Activated gamma-delta T cell treated with anti-CD3 and anti-CD28 coated beads, Interleukin-2, amount 50 U/mL, for 16 hours (primary cell): Measurements from ENCODE around the gene AKT3.
"Not testable (repeated sequence)": the region's sequence is repeated elsewhere in the genome, so short reads cannot be mapped to it uniquely, and the experiment has no call there.

Source experiments
- DNase-seq: peaks from one replicate; pipeline ENCODE4 v3.0.0-alpha.2; 2020; ENCODE audit warnings: low read depth

Gene AKT3

DNA sequence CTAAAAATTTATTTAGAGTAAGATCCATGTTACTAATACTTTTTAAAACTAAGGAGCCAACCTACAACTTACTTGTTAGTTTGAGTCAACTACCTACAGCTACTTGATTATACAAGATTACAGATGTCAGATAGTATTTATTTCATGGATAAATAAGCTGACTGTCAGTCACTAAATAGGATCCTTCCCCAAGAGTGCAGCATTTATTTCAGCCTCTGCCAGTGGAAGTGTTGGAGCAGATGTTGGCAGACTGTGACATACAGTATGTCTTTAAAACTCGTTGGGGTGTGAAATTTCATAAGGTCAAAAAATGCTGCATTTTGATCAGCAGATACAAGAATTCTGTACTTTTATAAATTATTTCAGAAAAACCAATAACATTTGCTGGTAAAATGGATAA, 156.2 kb downstream of the AKT3 start:
- no peak for DNase-seq

GRCh38 chr1:243686159-243686558, 163.9 kb downstream of the AKT3 start:
- no peak for DNase-seq

DNA sequence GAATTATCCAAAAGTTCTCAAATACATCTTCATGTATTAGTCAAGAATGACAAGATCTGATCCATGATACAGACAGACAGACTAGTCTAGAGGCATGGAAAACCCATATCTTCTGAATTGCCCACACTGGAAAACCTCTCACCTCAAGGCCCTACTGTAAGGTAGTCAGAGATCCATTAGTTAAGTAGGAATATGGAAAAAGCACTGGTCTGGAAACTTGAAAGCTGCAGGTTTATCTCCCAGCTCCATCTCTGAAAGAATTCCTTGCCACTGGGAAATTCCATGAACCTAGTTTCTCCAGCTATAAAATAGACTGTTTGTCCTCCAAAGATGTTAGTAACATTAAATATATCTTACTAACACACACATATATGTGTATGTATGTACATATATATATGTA, 169.2 kb downstream of the AKT3 start:
- no peak for DNase-seq

GRCh38 chr1:243672539-243673074, 177.4 kb downstream of the AKT3 start:
- DNase-seq, result no peak

DNA sequence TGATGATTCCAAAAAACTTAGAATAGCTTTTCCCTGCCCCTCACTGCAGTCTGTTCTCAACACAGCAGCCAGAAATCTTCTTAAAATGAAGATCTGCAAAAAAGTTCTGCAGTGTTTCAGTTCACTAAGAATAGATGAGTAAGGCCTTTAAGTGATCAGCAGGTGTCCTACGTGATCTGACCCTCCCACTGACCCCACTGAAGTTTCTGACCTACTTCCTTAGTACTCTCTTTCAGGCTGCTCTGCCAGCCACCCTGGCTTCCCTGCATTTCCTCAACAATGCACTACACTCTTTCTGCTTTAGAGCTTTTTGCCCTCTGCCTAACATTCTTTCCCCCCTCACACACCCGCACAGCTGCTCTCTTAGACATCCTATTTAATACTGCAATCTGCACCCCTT, 182.5 kb downstream of the AKT3 start:
- DNase-seq, result no peak

GRCh38 chr1:243667133-243667532, 182.9 kb downstream of the AKT3 start:
- no peak for DNase-seq

DNA sequence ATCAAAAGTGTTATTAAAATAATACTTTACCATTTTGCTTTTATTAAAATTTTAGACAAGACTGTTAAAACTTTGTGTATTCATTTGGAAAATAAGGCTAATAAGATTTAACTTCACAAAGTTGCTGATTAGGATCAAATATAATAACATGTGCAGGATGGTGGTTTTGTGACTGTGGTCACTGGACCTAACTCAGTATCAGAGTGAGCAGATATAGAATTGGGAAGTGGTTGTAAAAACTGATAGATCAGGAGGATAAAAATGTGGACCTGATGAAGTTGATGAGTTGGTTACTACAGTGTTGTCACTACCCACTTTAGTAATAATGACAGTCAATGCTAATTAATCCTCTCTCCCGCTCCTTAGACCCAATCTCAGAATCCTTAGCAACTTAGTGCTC, 186.4 kb downstream of the AKT3 start:
- no peak for DNase-seq

GRCh38 chr1:243662169-243662568, 187.9 kb downstream of the AKT3 start:
- not testable (repeated sequence) for DNase-seq

- DNase-seq, result no peak
These were observed 191.4 kb downstream of the AKT3 start for GRCh38 chr1:243658594-243659105.

DNA sequence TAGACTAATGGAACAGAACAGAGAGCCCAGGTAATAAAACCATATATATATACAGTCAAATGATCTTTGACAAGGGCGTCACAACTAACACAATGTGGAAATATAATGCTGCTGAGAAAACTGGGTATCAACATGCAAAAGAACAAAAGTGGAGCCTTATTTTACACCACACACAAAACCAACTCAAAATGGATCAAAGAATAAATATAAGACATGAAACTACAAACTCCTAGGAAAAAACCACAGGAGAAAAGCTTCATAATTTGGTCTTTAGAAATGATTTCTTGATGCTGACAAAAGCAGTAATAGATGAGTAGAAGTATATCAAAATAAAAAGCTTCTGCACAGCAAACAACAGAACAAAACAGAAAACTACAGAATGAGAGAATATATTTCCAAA, 192.2 kb downstream of the AKT3 start:
- no peak for DNase-seq

DNA sequence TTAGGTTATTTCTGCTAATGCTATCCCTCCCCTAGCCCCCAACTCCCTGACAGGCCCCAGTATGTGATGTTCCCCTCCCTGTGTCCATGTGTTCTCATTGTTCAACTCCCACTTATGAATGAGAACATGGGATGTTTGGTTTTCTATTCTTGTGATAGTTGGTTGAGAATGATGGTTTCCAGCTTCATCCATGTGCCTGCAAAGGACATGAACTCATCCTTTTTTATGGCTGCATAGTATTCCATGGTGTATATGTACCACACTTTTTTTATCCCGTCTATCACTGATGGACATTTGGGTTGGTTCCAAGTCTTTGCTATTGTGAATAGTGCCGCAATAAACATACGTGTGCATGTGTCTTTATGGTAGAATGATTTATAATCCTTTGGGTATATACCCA, 200.5 kb downstream of the AKT3 start:
- not testable (repeated sequence) for DNase-seq

- DNase-seq, result no peak
These were observed 203.2 kb downstream of the AKT3 start for GRCh38 chr1:243646841-243647240.

DNA sequence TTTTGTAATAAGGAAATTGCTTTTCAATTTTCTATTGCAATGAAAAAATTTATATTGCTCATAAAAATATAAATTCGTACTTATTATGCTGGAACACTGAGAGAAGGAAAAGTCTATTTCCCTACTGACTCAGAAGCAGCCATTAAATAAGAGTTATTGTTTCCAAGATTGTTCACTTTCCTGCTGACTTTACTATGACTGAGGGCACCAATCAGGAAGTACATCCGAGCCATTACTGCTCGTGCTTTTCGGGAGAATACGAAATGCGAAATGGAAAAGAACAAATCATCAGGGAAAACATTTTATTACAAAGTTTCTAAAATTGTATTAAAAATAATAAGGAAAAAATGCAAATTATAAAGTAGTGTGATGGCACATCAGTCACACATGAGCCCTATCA, 204.8 kb downstream of the AKT3 start:
- no peak for DNase-seq

- DNase-seq, result no peak
These were observed 207.1 kb downstream of the AKT3 start for GRCh38 chr1:243642936-243643335.

GRCh38 chr1:243639027-243639658, 210.9 kb downstream of the AKT3 start:
- no peak for DNase-seq

- DNase-seq, result no peak
These were observed 211.9 kb downstream of the AKT3 start for GRCh38 chr1:243638186-243638585.

DNA sequence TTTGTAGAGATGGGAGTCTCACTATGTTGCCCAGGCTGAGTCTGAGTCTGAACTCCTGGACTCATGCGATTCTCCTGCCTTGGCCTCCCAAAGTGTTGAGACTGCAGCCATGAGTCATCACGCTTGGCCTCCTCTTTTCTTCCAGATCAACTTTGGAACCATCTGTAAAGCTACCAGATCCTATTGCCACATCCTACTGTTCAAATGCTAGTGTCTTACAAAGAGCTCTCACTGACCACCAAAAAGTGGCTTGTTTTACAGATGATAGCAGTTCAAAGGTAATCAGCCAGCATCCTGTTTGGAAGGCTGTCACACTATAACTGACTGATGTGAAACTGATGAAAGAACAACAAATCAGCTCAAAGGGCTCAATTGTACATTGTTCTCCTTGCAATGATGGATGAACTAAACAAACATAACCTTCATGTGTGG, 221.6 kb downstream of the AKT3 start:
- no peak for DNase-seq

GRCh38 chr1:243623841-243624240, 226.2 kb downstream of the AKT3 start:
- no peak for DNase-seq

DNA sequence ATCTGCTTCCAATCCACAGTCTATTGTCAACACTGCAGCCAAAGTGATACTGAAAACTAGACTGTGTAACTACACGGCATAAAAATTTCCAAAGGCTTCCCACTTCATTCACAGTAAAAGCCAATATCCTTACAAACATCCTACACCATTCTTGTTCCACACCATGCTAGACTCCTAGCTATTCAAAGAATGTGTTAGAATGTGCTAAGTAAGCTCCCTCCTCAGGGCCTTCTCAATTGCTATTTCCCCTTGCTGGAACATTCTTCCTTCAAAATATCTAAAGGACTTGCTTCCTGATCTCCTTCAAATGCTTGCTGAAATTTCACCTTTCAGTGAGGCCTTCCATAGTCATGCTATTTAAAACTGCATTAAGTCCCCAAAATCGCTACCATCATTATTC, 228.1 kb downstream of the AKT3 start:
- DNase-seq, result no peak

DNA sequence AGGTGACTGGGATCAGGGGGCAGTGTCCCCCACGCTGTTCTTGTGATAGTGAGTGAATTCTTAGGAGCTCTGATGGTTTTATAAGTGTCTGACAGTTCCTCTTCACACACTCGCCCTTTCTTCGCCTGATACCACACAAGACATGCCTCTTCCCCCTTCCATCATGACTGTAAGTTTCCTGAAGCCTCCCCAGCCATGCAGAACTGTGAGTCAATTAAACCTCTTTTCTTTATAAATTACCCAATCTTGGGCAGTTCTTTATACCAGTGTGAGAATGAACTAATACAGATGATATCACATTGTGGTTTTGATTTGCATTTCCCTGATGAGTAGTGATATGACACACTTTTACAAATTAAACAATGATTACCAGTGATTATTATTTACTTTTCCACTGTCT, 229.9 kb downstream of the AKT3 start:
- DNase-seq, result no peak

DNA sequence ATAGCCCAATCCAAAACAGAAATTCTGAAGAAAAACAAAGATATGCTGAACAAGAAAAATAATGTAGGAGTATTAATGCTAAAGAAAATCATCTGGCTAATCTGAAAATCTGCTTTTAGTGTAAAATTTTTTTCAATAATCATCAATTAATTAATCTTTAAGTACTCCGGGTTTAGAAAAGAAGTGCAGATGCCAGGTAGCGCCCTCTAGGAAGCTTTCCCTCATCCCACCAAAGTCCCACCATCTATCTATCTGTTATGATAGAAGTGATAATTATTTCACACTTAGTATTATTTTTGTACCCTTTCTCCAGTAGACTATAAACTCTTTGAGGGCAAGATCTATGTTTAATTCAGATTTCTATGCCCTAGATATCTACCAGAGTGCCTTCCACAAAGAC, 240.3 kb downstream of the AKT3 start:
- no peak for DNase-seq

GRCh38 chr1:243605604-243606003, 244.4 kb downstream of the AKT3 start:
- DNase-seq, result no peak

DNA sequence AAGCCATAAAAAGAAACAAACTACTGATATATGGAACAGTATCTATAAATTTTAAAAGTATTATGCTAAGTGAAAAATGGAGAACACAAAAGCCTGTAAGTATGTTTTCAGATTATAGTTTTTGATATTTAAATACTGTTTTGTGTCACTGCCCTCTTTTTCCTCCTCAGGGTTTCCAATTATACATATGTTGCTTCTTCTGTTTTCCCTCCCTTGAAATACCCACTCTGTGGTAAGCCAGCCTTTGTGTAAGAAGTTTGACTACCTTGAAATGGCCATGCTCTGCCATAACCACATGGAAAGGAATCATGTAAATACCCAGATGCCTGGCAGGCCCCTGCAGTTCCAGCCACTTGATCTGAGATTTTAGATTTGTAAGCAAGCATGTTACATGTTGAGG, 248.3 kb downstream of the AKT3 start:
- DNase-seq, result no peak

GRCh38 chr1:243598433-243598832, 251.6 kb downstream of the AKT3 start:
- peak; percentile 19 for DNase-seq
